Measurements from ENCODE around the gene CABCOCO1.

GRCh38 chr10:61761825-61762217 lies 99.1 kb downstream of the CABCOCO1 start:
- peak; percentile 34; the same call in 1 of the 2 replicates for TF ChIP-seq GATA2 (IDR thresholded peaks at IDR 0.05; ENCODE audit: low read depth, low read length)
- TF ChIP-seq GATA3 (IDR thresholded peaks at IDR 0.05; ENCODE audit: low read depth, low read length): peak; percentile 64

Data from SH-SY5Y (cell line).